NCI-H2196 (cell line): Measurements from ENCODE around the gene PSEN2.

Source experiments
- DNase-seq: peaks from one replicate; lab custom pipeline; 2025; ENCODE audit not compliant: unreplicated experiment; lab: John Stamatoyannopoulos, UW

Gene PSEN2

GRCh38 chr1:226864311-226864710, 6.1 kb upstream of the PSEN2 start:
- no peak for DNase-seq

DNA sequence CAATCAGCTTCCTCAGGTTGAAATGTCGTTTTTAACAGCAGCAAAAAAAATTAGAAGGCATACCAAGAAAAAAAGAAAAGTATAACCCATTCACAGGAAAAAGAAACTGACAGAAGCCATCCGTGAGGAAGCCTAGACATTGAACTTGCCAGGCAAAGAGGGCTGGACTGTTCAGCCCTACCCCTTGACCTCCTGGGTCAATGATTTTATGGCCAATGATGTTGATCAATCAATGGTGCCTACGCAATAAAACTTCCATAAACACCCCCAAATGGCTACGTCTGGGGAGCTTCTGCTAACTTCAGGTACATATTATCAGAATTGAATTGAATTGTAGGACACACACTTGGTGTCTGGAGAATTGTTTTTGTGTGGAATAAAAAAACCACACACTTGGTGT, 4.8 kb upstream of the PSEN2 start:
- DNase-seq, result no peak

DNA sequence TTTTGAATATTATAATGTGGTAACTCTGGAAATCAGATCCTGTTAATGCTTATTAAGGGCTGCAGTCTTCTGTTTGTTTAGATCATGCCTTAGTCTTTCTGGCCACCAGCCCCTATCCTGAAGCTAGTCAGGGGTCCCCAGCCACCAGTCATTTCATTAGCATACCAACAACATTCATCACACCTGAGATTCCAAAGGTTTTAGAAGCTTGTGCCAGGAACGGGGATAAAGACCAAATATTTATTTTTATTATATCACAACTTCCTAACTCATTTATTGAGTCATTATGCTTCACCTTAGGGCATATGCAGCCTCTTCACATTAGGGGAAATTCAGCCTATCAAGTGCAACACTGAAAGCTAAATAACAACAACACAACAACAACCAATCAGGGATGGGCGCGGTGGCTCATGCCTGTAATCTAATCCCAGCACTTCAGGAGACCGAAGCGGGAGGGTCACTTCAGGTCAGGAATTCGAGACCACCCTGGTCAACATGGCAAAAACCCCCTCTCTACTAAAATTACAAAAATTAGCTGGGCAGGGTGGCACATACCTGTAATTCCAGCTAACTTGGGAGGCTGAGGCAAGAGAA, 2.9 kb upstream of the PSEN2 start:
- no peak for DNase-seq

- no peak for DNase-seq
These were observed 1.7 kb upstream of the PSEN2 start for GRCh38 chr1:226868726-226869125.

- no peak for DNase-seq
These were observed 403 bp upstream of the PSEN2 start for GRCh38 chr1:226870026-226870400.

DNA sequence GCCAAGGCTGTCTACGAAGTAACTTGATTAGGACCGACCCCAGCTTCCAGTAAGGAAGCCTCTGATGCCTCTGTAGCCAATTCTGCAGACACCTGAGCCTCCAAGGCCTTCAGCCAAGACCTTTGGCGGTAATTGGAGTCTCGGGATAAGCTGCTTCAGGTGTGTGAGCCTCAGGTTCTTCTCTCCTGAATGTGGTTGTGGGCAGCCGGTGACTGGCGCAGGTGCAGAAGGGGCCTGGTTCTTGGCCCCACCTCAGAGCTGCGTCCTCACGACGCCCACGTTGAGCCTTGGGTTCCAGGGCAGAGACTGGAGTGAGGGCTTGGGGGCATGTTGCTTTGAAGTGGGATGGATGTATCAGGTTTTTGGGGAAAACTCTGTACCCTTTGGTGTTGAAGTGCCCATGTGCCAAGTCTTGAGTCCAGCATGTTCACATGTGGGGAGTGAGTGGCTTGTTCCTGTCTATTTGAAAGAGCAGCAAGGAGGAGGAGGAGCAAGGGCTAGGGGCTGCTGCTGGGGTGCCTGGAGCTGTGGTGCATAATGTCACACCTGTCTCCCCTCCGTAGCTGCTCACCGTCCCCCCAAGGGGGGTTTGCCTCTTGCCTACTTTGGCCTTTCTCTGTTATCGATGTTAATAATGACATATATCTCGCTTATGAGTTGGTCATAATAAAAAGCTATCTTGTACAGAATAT, 1.4 kb downstream of the PSEN2 start:
- no peak for DNase-seq

GRCh38 chr1:226872437-226872836, 2.0 kb downstream of the PSEN2 start:
- no peak for DNase-seq

DNA sequence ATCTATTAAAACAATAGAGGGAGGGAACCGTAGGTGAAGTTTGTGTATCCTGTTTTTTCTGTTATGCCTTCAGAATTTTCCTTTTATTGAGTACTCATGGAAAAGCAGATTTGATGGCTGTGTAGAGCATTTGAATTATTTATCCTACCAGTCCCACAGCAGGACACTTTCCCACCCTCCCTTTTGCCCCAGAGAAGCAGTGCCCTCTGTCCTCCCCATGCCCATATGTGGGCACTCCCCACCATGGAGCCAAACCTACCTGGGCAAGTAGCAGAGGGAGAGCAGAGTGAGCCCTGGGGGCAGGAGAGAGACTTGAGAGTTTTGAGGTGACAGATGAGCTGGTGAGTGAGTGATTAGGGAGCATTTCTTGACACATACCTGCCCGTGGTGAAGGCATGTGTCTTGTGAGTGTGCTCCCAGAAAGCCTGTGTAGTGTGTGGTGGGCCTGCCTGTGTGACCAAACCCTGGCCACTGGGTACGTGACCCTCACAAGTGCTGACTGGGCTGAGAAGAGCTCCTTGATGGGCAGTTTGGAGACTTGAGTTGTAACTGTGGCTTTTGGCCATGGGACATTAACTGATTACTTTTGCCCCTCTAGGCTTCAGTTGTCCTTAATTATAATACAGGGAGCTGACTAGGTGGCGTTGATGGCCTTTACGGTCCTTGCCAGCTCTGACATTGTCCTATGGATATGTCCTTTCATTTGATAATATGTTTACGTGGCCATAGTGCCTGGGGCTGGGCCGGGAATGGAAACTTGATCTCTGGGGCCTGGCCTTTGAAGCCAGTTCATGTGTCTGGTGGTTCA, 3.6 kb downstream of the PSEN2 start:
- no peak for DNase-seq

- DNase-seq, result no peak
These were observed 4.4 kb downstream of the PSEN2 start for GRCh38 chr1:226874579-226875425.

- DNase-seq, result peak; percentile 11
These were observed 5.4 kb downstream of the PSEN2 start for GRCh38 chr1:226875641-226876295.

GRCh38 chr1:226877669-226878068, 7.3 kb downstream of the PSEN2 start:
- DNase-seq, result no peak

DNA sequence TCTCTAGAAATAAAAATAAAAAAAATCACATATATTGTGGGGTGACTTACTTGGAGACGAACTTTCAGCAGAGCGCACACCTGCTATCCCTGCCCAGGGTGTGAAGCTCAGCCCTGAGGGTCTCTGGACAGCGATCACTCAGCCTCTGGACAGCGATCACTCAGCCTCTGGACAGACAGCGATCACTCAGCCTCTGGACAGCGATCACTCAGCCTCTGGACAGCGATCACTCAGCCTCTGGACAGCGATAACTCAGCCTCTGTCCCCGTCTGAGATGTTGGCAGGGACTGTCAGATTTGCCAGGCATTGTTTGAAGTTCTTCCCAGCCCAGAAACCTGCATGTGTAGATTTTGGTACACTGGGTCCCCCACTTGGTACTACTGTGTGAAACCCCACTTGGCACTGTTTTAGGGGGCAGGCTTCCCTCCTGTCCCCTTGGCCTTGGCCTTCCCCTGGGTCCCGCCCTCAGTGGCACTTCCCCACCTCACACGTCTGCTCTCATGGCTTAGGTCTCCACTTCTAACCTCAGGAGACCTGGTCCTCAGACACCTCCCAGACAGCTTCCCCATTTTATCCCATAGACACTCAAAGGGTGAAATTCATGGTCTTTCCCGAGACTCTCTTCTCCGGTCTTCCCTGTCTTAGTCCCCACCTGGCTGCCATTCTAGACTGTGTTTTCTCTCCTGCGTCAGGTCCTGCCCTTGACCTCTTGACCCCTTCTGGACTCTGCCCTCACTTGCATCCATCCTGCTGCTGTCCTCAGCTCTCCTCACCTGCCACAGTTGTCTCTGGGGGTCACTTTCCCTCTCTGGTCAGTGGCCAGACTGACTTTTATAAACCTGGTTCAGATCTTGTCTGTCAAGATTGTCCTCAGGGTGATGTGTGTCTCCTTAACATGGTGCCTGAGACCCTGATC, 10.2 kb downstream of the PSEN2 start:
- no peak for DNase-seq

DNA sequence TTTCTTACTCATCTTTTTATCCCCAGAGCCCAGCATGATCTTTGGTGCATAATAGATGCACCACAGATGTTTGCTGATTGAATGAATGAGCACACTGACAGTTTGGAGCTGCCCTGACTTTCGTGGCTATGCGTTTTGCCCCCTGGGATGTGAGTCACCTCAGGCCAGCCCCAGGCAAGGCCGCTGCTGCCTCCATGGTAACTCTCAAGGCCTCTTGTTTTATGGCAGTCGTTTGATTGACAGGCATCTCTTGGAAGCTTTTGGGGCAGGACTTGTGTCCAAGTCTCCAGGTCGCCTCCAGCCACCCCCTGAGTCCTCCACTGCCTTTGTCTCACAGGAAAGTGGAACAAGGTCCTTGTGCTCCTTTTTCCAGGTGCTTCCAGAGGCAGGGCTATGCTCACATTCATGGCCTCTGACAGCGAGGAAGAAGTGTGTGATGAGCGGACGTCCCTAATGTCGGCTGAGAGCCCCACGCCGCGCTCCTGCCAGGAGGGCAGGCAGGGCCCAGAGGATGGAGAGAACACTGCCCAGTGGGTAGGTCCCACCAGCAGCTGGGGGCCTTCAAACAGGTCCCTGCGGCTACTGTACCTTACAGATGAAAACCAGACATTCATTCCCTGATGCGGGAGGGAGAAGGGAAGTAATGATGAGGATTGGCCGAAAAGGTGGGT, 11.2 kb downstream of the PSEN2 start:
- no peak for DNase-seq

GRCh38 chr1:226882187-226882586, 11.8 kb downstream of the PSEN2 start:
- DNase-seq, result no peak

DNA sequence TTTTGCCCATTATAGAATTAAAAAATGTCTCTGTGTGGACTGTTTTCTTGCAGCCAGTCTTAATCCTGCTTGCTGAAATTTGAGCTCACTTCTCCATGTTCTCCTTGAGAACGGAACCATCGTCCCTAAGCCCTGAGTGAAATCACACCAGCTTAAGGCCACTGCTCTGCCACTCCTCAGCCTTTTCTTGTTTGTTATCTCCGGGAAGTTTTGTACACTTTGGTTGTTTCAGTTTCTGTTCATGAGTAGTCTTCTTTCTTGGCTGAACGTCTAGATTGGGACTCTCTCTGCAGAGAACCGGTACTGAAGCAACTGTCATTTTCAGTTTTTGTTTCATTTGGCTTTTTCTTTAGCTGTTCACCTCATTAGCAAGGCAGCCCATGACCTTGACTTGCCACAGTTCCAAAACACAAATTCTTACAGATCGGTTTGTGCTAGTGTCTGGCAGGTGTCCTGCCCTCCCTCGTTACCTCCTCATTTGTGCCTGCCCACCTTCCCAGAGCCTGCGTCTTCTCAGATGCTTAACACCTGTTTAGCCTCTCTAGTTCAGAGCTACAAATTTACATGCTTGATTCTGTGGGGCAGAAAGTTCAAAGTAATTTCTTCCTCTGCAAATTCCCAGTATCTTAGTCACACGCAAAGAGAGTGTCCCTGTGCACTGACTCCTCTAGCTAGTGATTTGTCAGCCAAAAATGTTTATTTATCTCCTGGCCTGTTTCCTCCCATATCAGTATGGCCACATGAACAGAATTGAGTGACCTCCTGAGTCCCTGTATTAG, 12.4 kb downstream of the PSEN2 start:
- no peak for DNase-seq

DNA sequence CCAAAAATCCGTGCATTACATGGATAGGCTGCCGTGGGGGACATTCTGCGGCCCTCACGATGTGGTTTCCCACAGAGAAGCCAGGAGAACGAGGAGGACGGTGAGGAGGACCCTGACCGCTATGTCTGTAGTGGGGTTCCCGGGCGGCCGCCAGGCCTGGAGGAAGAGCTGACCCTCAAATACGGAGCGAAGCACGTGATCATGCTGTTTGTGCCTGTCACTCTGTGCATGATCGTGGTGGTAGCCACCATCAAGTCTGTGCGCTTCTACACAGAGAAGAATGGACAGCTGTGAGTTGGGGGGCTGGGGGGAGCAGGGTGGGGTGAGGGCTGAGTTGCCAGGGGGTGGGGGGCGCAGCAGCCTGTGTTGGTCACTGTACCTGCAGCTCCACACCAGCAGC, 13.2 kb downstream of the PSEN2 start:
- no peak for DNase-seq

GRCh38 chr1:226884116-226884625, 13.8 kb downstream of the PSEN2 start:
- DNase-seq, result no peak
